ENCODE results near the gene ABCB8. TPM values are rescaled to one million over a fixed set of nuclear protein-coding genes. Genes with fewer than 3 reads are reported as not detected.
A peak's percentile ranks its signal among the peaks of the same experiment; 100 is the strongest.

ABCB8 gene
- total and polyA plus RNA-seq, 2 of the 8 experiments (the other 6 are each of a cell fraction or from before 2014, with no cell fraction given): 17.7 to 27.0 TPM

DNA sequence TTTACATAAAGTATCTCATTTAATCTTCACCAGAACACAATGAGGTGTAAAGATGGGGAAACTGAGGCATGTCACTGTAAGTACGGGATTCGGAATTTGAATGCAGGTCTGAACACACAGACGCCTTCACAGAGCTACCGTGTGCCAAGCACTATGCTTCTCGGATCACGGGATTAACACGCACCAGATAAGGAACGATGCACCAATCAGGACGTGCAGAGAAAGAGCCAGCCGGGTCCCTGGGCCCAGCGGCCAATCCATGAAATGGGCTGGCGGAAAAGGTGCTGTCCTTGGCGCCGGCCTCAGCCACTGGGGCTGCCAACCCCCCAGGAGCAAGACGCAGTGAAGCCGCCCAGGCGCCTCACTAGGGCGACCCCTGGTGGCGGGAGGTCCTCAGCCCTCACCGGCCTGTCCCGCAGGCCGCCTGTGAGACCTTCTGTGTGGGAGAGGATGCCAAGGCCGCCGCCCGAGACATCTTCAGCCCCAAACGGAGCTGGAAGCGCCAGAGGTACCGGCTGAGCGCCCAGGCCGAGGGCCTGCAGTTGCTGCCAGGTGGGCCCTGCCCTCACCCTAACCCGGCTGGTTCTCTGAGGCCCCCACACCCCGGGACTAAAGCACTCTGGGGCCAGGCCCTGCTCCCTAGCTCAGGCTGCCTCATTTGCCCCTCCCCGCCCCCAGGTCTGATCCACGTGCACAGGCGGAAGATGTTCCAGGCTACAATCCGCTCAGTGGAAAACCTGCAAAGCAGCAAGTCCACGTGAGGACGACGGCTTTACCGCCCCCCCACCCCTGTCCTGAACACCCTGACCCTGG is 19.5 kb upstream of the ABCB8 start:
- H4K20me1 ChIP-seq (replicated peaks in 1 of 2; ENCODE audit: control insufficient read depth in 1 of 2, insufficient read depth in 2 of 2, low read length in 2 of 2): no peaks in the 10 kb centered on the region
- FAIRE-seq: peak; percentile 13
- ChIA-PET POLR2A (ENCODE audit: partially characterized antibody) (interaction anchor here (0.8 to 2.4 kb wide), 4 partner anchors 10 to 70 kb away, joined by 3 to 16 read pairs (median 4); partner anchors contain the start of gene ABCB8), CTCF (ENCODE audit: partially characterized antibody) (interaction anchor here (0.5 to 11.5 kb wide), 36 partner anchors 10 to 1407 kb away, joined by 3 to 142 read pairs (median 6); partner anchors contain the start of genes ABCB8, ATG9B, CDK5 and NOS3)
- peak overlapping the region; percentile 47; the same call in 1 of the 2 replicates for H2AFZ ChIP-seq (ENCODE audit: low read length)
- no peaks in the 10 kb centered on the region for H3K79me2 ChIP-seq (ENCODE audit: control insufficient read depth in 1 of 2, insufficient read depth in 2 of 2, low read length in 2 of 2)
- H3K36me3 ChIP-seq (ENCODE audit: control insufficient read depth in 2 of 4, insufficient read depth in 4 of 4, low read length in 3 of 4): no peaks in the 10 kb centered on the region
- no peaks in the 10 kb centered on the region for H3K9me3 ChIP-seq (ENCODE audit: insufficient read depth in 2 of 2, low read depth in 1 of 2, low read length in 1 of 2)
- H4K91ac ChIP-seq (replicated peaks; ENCODE audit: insufficient read length, low read length): peak overlapping the region; percentile 86
- H3K79me1 ChIP-seq (ENCODE audit: low read depth, low read length): no peaks in the 10 kb centered on the region
- H2BK120ac ChIP-seq (replicated peaks; ENCODE audit: low read depth, low read length): peak overlapping the region; percentile 12
- H2BK15ac ChIP-seq (ENCODE audit: low read length): peak overlapping the region; percentile 92
- no peak overlapping the region for H3K9ac ChIP-seq (replicated peaks in 1 of 4; ENCODE audit: extremely low read depth in 1 of 4, low read depth in 3 of 4, low read length in 3 of 4)
- H3K4ac ChIP-seq (replicated peaks; ENCODE audit: insufficient read length, low read depth, low read length): no peak overlapping the region
- H2AK5ac ChIP-seq (ENCODE audit: low read depth, low read length): 0 out of 2 replicates have a peak overlapping the region, but pooled peaks have one; percentile 10
- peaks cover 0 to 3% (median 0%) of the 10 kb centered on the region in 4 experiments; a peak in 2 of 7 replicates for H3K27me3 ChIP-seq (replicated peaks in 1 of 4; ENCODE audit: control insufficient read depth in 3 of 4, extremely low read depth in 1 of 4, insufficient read depth in 3 of 4, low read length in 3 of 4)
- 0 out of 2 replicates have a peak overlapping the region, but pooled peaks have one; percentile 39 for H2BK12ac ChIP-seq (ENCODE audit: low read depth, low read length)
- no peak overlapping the region for H3K14ac ChIP-seq (ENCODE audit: insufficient read length)
- H3K23ac ChIP-seq (ENCODE audit: insufficient read length): no peak overlapping the region
- H3K4me1 ChIP-seq (replicated peaks in 1 of 4; ENCODE audit: control insufficient read depth in 3 of 4, insufficient read depth in 4 of 4, low read length in 3 of 4): peaks cover 0 to 28% (median 22%) of the 10 kb centered on the region in 4 experiments; a peak in 6 of 7 replicates
- no peak overlapping the region for H3K56ac ChIP-seq (replicated peaks; ENCODE audit: insufficient read length, low read depth, low read length)
- DNase-seq (ENCODE audit: low read depth in 1 of 2, low spot score in 2 of 2): peak; percentile 75 to 99
- H3K27ac ChIP-seq (ENCODE audit: low read depth, low read length): no peak overlapping the region
- peak overlapping the region; percentile 9; the same call in 1 of the 2 replicates for H2BK5ac ChIP-seq (ENCODE audit: low read depth, low read length)
- H4K5ac ChIP-seq (ENCODE audit: insufficient read length, low read depth, low read length): no peak overlapping the region
- H3K4me2 ChIP-seq (ENCODE audit: insufficient read depth in 1 of 2, low read depth in 2 of 2, low read length in 2 of 2): peak overlapping the region; percentile 1 to 43; a peak in 3 of 4 replicates
- H3K23me2 ChIP-seq (ENCODE audit: low read depth, low read length): no peaks in the 10 kb centered on the region; the same call in 1 of the 2 replicates
- peak overlapping the region in 1 of 4 experiments; percentile 27; a peak in 1 of 8 replicates for H3K4me3 ChIP-seq (ENCODE audit: extremely low read depth in 1 of 4, insufficient read depth in 2 of 4, low read depth in 3 of 4, low read length in 4 of 4)
- 43% methylated on average over 31 of the region's 40 CpGs; no CpG with 5 or more reads in 1 of the 2 experiments for WGBS, 2 experiments (ENCODE audit: extremely low coverage in 1 of 2, insufficient coverage in 1 of 2, insufficient read length in 1 of 2, insufficient replicate concordance in 2 of 2, low coverage in 1 of 2, low lambda C conversion rate in 2 of 2, missing lambda C conversion rate in 1 of 2)
- peak overlapping the region; percentile 56; the same call in 1 of the 2 replicates for H3K18ac ChIP-seq (ENCODE audit: extremely low read depth, low read length)
- H4K8ac ChIP-seq (ENCODE audit: extremely low read depth, insufficient read depth, low read length): peak overlapping the region; percentile 45; the same call in 1 of the 2 replicates
- no peak overlapping the region for H2BK20ac ChIP-seq (ENCODE audit: low read length)
- TF ChIP-seq GABPA (IDR thresholded peaks at IDR 0.05; ENCODE audit: borderline replicate concordance, insufficient read depth, low read length) (peak; percentile 56; the same call in 1 of the 2 replicates), SRF (IDR thresholded peaks at IDR 0.05; ENCODE audit: low read depth, low read length) (no peak), KDM1A (IDR thresholded peaks at IDR 0.05; ENCODE audit: borderline replicate concordance, low read length) (peak; percentile 91), SP1 (IDR thresholded peaks at IDR 0.05; ENCODE audit: low read depth, low read length) (0 out of 2 replicates have a peak, but pooled peaks have one; percentile 22), ASH2L (IDR thresholded peaks at IDR 0.05; ENCODE audit: low read length) (peak; percentile 36), SIRT6 (IDR thresholded peaks at IDR 0.05; ENCODE audit: low read length) (no peak), E2F6 (IDR thresholded peaks at IDR 0.05) (peak; percentile 70; the same call in 1 of the 2 replicates), RAD21 (IDR thresholded peaks at IDR 0.05 in 1 of 2, conservative IDR thresholded peaks at IDR 0.05 in 1 of 2; ENCODE audit: low read depth in 2 of 2, low read length in 2 of 2) (peak; percentile 21 to 53; a peak in 3 of 4 replicates), RXRA (IDR thresholded peaks at IDR 0.05; ENCODE audit: insufficient read depth, low read depth, low read length) (no peak)
